GM19025 (cell line): ENCODE results near the gene NFAM1.
A peak's percentile ranks its signal among the peaks of the same experiment; 100 is the strongest.

ENCODE experiments used
- ATAC-seq: cut with Tn5 transposase; IDR thresholded peaks from one replicate; pipeline ENCODE4 v1.9.1; 2021; ENCODE audit warnings: mild to moderate bottlenecking, low read depth, moderate library complexity; ENCODE audit not compliant: unreplicated experiment

NFAM1 gene

GRCh38 chr22:42387631-42388030, 44.6 kb downstream of the NFAM1 start:
- no peak for ATAC-seq

GRCh38 chr22:42385696-42386095, 46.5 kb downstream of the NFAM1 start:
- ATAC-seq, result no peak

- no peak for ATAC-seq
Observed at GRCh38 chr22:42384506-42384905, 47.7 kb downstream of the NFAM1 start.

DNA sequence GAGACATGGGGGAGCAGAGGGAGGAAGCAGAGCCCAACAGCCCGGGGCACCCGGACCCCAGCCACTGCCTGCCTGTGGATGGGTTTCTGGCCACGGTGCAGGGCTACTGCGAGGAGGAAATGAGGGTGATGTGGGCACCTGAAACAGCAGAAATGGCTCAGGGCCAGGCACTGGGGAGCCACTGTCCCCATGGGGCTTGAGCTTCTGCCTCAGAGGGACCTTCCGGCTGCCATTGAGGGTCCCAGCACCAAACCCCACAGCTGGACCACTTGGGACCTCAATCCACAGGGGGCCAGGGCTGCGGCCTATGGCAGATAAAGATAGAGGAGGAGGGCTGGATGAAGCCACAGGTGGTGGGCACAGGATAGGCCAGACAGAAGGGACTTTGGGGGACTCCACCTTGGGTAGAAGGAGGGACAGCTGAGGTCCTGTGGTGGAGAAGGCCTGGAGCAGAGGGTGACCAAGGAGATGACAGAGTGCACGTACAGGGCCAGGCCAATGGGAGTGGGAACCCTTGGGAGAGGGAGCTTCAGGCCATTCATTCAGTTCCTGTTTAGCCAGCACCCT, 48.3 kb downstream of the NFAM1 start:
- ATAC-seq, result no peak

DNA sequence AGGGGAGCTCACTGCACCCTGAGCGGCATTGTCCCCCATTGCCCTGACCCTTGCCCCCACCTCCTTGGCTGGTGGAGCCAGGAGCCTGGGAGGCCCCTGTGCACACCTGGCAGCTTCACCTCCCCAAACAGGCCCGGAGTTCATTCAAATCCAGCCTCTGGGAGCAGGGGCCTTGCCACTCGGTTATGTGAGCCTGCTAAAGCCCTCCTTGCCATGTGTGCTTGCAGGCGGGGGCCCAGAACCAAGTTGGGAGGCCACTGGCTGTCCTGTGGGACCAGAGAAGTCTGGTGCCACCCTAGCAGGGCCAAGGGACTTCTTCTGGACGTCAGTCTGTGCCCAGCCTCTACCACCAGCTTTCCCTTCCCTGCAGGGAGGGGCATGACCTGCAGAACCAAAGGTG, 48.9 kb downstream of the NFAM1 start:
- ATAC-seq, result no peak

GRCh38 chr22:42380769-42381551, 51.2 kb downstream of the NFAM1 start:
- ATAC-seq, result no peak

- no peak for ATAC-seq
Observed at GRCh38 chr22:42379966-42380537, 52.2 kb downstream of the NFAM1 start.

DNA sequence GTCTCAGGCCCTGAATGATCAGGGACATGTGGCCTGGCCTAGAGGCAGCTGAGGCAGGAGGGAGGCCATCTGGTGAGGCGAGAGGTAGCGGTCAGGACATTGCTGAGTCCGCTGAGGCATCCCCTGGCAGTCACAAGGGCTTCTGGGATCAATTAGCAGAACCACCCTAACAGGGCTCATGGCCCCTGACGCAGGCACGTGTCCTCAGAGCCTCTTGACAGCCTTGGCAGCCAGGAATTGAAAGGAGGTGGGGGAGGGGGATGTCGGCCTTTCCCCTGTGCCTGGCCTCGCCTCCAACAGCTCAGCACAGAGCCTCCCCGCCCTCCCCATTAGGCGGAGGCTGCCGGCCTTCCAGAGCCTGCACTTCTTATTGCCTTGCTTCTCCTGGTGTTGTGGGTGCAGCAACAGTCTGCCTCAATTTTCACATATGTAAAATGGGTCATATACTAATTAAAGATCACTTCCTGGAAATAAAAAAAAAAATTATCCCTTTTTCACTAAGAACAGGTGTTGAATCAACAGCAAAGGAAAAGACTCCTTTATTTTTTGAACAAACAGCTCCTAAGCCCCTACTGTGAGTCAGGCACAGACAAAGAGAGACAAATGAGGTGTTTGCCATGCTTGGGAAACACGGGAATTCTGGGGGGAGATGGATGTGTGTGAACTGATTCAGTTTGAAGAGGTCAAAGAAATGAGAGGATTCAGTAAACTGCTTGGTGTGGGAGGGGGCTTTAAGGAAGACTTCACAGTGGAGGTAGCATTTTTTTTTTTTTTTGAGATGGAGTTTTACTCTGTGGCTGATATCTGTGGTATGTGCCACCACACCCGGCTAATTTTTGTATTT, 55.3 kb downstream of the NFAM1 start:
- ATAC-seq, result no peak

- no peak for ATAC-seq
Observed at GRCh38 chr22:42375982-42376381, 56.2 kb downstream of the NFAM1 start.

DNA sequence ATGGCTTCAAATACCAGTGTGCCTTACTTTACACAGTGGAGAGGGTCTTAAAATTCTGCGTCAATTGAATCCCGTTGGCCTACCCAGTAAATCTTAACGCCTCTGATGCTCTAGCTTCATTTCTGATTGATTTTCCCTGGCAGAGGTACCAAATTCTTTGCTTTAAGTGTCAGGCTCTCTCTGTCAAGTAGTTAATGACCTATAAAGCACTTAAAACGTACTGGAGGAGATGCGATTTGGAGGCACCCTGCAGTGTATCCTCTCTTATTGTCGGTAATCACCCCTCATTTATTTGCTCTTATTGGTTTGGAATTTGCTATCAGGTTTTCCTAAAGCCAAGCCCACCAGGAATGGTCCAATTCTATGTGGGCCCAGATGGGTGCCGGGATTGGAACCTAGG, 59.2 kb downstream of the NFAM1 start:
- no peak for ATAC-seq

- ATAC-seq, result no peak
Observed at GRCh38 chr22:42371501-42371900, 60.7 kb downstream of the NFAM1 start.

- no peak for ATAC-seq
Observed at GRCh38 chr22:42371099-42371498, 61.1 kb downstream of the NFAM1 start.

DNA sequence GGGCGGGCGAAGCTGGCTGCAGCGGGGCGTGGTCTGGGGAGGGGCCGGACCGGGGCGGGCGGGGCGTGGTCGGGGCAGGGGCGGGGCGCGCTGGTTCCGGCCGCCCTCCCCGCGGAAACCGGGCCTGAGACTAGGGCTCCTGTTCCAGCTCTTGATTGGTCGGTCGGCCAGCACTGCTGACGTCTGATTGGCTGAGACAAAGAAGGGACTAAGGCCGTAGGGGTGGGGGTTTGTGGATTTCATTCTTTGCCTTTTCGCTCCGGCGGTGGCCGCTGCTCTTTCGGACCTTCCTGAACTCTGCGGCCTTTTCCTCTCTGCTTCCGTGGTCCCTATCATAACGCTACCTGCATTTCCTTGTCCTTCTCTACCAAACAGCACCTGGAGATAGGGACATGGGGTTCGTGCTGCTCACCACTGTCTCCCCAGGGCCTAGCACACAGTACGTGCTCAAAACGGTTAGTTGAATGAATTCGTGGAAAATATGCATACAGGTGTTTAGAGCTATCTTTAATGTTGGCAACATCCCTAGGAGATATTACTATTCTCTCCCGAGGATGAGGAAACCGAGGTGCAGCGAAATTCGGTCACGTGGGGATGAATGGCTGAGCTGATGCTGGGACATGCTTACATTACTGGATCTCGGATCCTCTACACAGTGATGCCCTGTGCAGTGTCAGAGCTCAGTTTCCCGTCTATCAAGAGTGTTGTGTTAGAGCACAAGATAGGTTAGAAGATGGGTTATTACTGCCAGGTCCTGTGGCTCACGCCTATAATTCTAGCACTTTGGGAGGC, 62.8 kb downstream of the NFAM1 start:
- peak; percentile 100 for ATAC-seq

DNA sequence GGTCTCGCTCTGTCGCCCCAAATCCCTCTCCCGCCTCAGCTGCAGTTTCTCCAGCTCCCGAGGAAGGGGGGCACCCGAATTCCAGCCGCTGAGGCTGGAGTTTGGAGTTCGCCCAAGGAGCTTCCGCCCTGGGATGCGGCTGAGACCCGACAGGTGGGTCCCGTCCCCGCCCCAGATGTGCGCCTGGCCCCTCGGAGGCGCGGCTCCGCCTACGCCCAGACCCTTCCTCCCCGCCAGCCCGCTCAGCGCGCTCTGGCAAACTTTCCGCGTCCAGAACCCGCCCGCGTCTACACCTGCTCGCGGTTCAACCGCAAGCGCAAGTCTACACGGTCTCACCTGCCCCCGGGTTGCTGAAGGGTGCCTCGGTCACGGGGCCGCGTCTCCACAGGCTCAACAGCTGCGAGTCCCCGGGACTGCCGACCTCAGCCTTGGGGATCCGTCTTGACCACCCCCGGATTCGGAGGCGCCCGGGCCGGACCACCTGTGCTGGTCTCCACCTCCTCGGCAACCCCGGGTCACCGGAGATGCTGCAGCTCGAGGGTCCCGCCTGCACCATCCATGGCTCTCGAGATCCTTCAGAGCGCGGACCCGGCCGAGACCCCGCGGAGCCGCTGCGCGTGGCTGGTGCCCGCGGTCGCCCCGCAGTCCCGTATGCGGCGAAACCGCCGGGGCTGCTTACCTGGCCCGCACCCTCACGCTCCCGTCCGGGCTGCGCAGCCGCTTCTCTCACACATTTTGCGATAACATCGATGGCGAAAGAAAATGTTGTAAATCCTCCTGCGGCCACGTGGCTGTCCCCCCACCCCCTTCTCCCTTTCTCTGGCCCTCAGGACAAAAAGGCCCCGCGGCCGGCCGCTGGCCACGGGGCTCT, 63.6 kb downstream of the NFAM1 start:
- peak; percentile 7 for ATAC-seq

- no peak for ATAC-seq
Observed at GRCh38 chr22:42367980-42368378, 64.2 kb downstream of the NFAM1 start.

DNA sequence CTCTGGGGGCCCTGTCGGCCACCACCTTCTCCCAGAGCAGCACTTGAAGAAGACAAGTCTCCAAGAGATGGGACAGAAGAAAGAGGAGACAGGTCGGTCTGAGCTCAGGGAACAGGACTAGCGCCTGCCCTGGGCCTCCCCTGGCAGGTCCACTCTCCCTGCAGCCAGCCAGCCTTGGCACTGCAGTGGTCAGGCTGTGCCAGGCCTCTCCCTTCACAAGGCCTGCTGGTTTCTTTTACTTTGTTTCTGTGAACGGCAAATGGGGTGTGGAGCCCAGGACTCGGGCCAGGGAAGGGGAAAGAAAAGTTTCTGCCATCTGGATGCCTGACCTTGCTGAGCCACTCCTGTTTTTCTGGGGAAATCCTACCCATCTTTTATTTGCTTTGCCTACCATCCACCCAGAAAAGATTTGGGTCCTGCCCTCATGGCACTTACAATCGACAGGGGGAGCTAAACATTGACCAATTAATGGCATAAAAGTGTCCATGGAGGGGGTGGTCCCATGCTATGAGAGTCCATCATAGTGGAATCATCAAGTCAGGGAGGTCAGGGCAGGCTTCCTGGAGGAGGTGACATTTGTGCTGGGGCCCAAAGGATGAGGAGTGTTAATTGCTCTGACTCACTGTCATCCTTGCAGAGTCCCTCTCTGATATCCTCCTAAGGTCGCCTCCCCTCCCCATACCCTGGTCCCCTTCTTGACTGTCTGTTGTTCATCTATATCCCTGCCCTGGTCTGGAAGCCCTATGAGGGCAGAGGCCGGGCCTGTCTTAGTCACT, 65.2 kb downstream of the NFAM1 start:
- no peak for ATAC-seq

- no peak for ATAC-seq
Observed at GRCh38 chr22:42365942-42366695, 66.1 kb downstream of the NFAM1 start.
